Inferior parietal cortex (tissue), 1 donor: ENCODE results near the gene LHPP.

Experiments used
- DNase-seq: peaks from one replicate; pipeline ENCODE4 v3.0.0-alpha.2; 2016; ENCODE audit errors: extremely low spot score

The LHPP gene

GRCh38 chr10:124470544-124471434 is 9.2 kb downstream of the LHPP start:
- no peak for DNase-seq

GRCh38 chr10:124472071-124472470 is 10.4 kb downstream of the LHPP start:
- no peak for DNase-seq

GRCh38 chr10:124473070-124473469 is 11.4 kb downstream of the LHPP start:
- no peak for DNase-seq

GRCh38 chr10:124474514-124475070 is 13.0 kb downstream of the LHPP start:
- DNase-seq: no peak

- no peak for DNase-seq
Measured at GRCh38 chr10:124476043-124476725, 14.6 kb downstream of the LHPP start.

- no peak for DNase-seq
Measured at GRCh38 chr10:124477614-124478363, 16.2 kb downstream of the LHPP start.

GRCh38 chr10:124478515-124478914 is 16.9 kb downstream of the LHPP start:
- DNase-seq: no peak

- no peak for DNase-seq
Measured at GRCh38 chr10:124480860-124481259, 19.2 kb downstream of the LHPP start.

- no peak for DNase-seq
Measured at GRCh38 chr10:124481717-124482116, 20.1 kb downstream of the LHPP start.

- DNase-seq: no peak
Measured at GRCh38 chr10:124482236-124482800, 20.7 kb downstream of the LHPP start.

- no peak for DNase-seq
Measured at GRCh38 chr10:124482876-124483275, 21.3 kb downstream of the LHPP start.

GRCh38 chr10:124484031-124484430 is 22.4 kb downstream of the LHPP start:
- DNase-seq: no peak

GRCh38 chr10:124484661-124485060 is 23.0 kb downstream of the LHPP start:
- no peak for DNase-seq

- no peak for DNase-seq
Measured at GRCh38 chr10:124486635-124487034, 25.0 kb downstream of the LHPP start.

- no peak for DNase-seq
Measured at GRCh38 chr10:124491105-124491504, 29.5 kb downstream of the LHPP start.

- no peak for DNase-seq
Measured at GRCh38 chr10:124492266-124492665, 30.6 kb downstream of the LHPP start.

GRCh38 chr10:124493214-124493882 is 31.7 kb downstream of the LHPP start:
- DNase-seq: no peak

GRCh38 chr10:124494046-124494807 is 32.6 kb downstream of the LHPP start:
- DNase-seq: no peak

GRCh38 chr10:124495162-124495561 is 33.5 kb downstream of the LHPP start:
- no peak for DNase-seq

GRCh38 chr10:124495725-124496124 is 34.1 kb downstream of the LHPP start:
- no peak for DNase-seq
